Measurements from ENCODE around the gene APBA2.
A peak's percentile ranks its signal among the peaks of the same experiment; 100 is the strongest.

Gene APBA2

GRCh38 chr15:28913171-28913765 is 27.5 kb downstream of the APBA2 start:
- no peaks in the 10 kb centered on the region for H4K20me1 ChIP-seq (ENCODE audit: insufficient read depth, low read length, poor library complexity, severe bottlenecking)

DNA sequence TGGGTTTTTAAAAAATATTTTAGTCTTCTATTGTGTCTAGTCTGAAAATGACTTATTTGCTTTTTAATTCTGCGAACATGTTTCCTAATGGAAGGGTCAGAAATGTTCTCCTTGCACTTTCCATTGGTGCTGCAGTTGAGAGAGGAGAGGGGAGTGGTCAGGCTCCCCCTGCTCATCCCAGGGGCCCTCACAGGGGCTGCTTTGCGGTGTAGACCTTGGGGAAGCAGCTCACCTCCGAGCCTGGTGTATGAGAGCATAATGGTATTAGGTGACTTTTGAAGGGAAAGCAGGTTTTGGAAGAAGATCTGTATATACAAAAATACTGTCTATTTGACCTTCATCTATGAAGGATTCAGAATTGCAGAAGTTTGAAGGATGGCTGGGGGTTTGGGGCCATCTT is 28.3 kb downstream of the APBA2 start:
- no peaks in the 10 kb centered on the region for H3K9me3 ChIP-seq (ENCODE audit: insufficient read depth, low read depth, low read length)
- no peak for TF ChIP-seq EZH2phosphoT487 (IDR thresholded peaks at IDR 0.05; ENCODE audit: borderline replicate concordance)
- TF ChIP-seq, protein P1, sequence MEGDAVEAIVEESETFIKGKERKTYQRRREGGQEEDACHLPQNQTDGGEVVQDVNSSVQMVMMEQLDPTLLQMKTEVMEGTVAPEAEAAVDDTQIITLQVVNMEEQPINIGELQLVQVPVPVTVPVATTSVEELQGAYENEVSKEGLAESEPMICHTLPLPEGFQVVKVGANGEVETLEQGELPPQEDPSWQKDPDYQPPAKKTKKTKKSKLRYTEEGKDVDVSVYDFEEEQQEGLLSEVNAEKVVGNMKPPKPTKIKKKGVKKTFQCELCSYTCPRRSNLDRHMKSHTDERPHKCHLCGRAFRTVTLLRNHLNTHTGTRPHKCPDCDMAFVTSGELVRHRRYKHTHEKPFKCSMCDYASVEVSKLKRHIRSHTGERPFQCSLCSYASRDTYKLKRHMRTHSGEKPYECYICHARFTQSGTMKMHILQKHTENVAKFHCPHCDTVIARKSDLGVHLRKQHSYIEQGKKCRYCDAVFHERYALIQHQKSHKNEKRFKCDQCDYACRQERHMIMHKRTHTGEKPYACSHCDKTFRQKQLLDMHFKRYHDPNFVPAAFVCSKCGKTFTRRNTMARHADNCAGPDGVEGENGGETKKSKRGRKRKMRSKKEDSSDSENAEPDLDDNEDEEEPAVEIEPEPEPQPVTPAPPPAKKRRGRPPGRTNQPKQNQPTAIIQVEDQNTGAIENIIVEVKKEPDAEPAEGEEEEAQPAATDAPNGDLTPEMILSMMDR (conservative IDR thresholded peaks at IDR 0.05; ENCODE audit: low read length) = no peak
- no peaks in the 10 kb centered on the region for H3K79me2 ChIP-seq (ENCODE audit: insufficient read depth, low read length)
- no peaks in the 10 kb centered on the region for H4K20me1 ChIP-seq (ENCODE audit: insufficient read depth, low read length, poor library complexity, severe bottlenecking)
- no peaks in the 10 kb centered on the region for H3K9me2 ChIP-seq (replicated peaks; ENCODE audit: low read depth, low read length)
- peaks cover 68% of the 10 kb centered on the region for H3K4me1 ChIP-seq (ENCODE audit: insufficient read depth, low read length, poor library complexity, severe bottlenecking)
- peak overlapping the region; percentile 87 for H3K4me2 ChIP-seq (ENCODE audit: low read depth, low read length, poor library complexity, severe bottlenecking)
- H2AFZ ChIP-seq (ENCODE audit: low read length) = no peak overlapping the region
- H3F3A ChIP-seq (ENCODE audit: low read depth) = peaks cover 19% of the 10 kb centered on the region
- H3K9ac ChIP-seq (ENCODE audit: low read depth, low read length, poor library complexity, severe bottlenecking) = peak overlapping the region; percentile 80
- H3K4me3 ChIP-seq (ENCODE audit: low read length, poor library complexity, severe bottlenecking) = no peak overlapping the region
- no peaks in the 10 kb centered on the region for H3K27me3 ChIP-seq (ENCODE audit: insufficient read depth, low read length, poor library complexity, severe bottlenecking)
- H3K36me3 ChIP-seq (ENCODE audit: insufficient read depth, low read length) = no peaks in the 10 kb centered on the region

More at GRCh38 chr15:28913171-28913765, 27.5 kb downstream of the APBA2 start:
- no peaks in the 10 kb centered on the region for H3K79me2 ChIP-seq (ENCODE audit: insufficient read depth, low read length)
- TF ChIP-seq, protein P1 (conservative IDR thresholded peaks at IDR 0.05; ENCODE audit: low read length) = no peak
- no peak for TF ChIP-seq EZH2phosphoT487 (IDR thresholded peaks at IDR 0.05; ENCODE audit: borderline replicate concordance)
- peak overlapping the region; percentile 80 for H3K9ac ChIP-seq (ENCODE audit: low read depth, low read length, poor library complexity, severe bottlenecking)
- H3F3A ChIP-seq (ENCODE audit: low read depth) = peaks cover 19% of the 10 kb centered on the region
- no peaks in the 10 kb centered on the region for H3K9me3 ChIP-seq (ENCODE audit: insufficient read depth, low read depth, low read length)
- no peaks in the 10 kb centered on the region for H3K27me3 ChIP-seq (ENCODE audit: insufficient read depth, low read length, poor library complexity, severe bottlenecking)
- H3K9me2 ChIP-seq (replicated peaks; ENCODE audit: low read depth, low read length) = no peaks in the 10 kb centered on the region
- H3K4me1 ChIP-seq (ENCODE audit: insufficient read depth, low read length, poor library complexity, severe bottlenecking) = peaks cover 64% of the 10 kb centered on the region
- H3K36me3 ChIP-seq (ENCODE audit: insufficient read depth, low read length) = no peaks in the 10 kb centered on the region
- no peak overlapping the region for H2AFZ ChIP-seq (ENCODE audit: low read length)
- peak overlapping the region; percentile 63 for H3K4me3 ChIP-seq (ENCODE audit: low read length, poor library complexity, severe bottlenecking)
- H3K4me2 ChIP-seq (ENCODE audit: low read depth, low read length, poor library complexity, severe bottlenecking) = peak overlapping the region; percentile 87

- H3K79me2 ChIP-seq (ENCODE audit: insufficient read depth, low read length) = peaks cover 3% of the 10 kb centered on the region; the same call in 1 of the 2 replicates
- peaks cover 19% of the 10 kb centered on the region for H3F3A ChIP-seq (ENCODE audit: low read depth)
- no peaks in the 10 kb centered on the region for H3K36me3 ChIP-seq (ENCODE audit: insufficient read depth, low read length)
- H4K20me1 ChIP-seq (ENCODE audit: insufficient read depth, low read length, poor library complexity, severe bottlenecking) = no peaks in the 10 kb centered on the region
- no peaks in the 10 kb centered on the region for H3K9me2 ChIP-seq (replicated peaks; ENCODE audit: low read depth, low read length)
- peak overlapping the region; percentile 80 for H3K9ac ChIP-seq (ENCODE audit: low read depth, low read length, poor library complexity, severe bottlenecking)
- no peaks in the 10 kb centered on the region for H3K9me3 ChIP-seq (ENCODE audit: insufficient read depth, low read depth, low read length)
- no peaks in the 10 kb centered on the region for H3K27me3 ChIP-seq (ENCODE audit: insufficient read depth, low read length, poor library complexity, severe bottlenecking)
- no peak for TF ChIP-seq EZH2phosphoT487 (IDR thresholded peaks at IDR 0.05; ENCODE audit: borderline replicate concordance)
- TF ChIP-seq, protein P1 (conservative IDR thresholded peaks at IDR 0.05; ENCODE audit: low read length) = no peak
- no peak overlapping the region for H2AFZ ChIP-seq (ENCODE audit: low read length)
- H3K4me3 ChIP-seq (ENCODE audit: low read length, poor library complexity, severe bottlenecking) = no peak overlapping the region
- H3K4me2 ChIP-seq (ENCODE audit: low read depth, low read length, poor library complexity, severe bottlenecking) = peak overlapping the region; percentile 87
- peaks cover 68% of the 10 kb centered on the region for H3K4me1 ChIP-seq (ENCODE audit: insufficient read depth, low read length, poor library complexity, severe bottlenecking)
Observed at GRCh38 chr15:28914483-28915023, 28.8 kb downstream of the APBA2 start.
